K562 treated with DMSO at 1 percent for 24 hours (cell line): ENCODE results near the gene ABCF3. TPM values are rescaled to one million over a fixed set of nuclear protein-coding genes. Genes with fewer than 3 reads are reported as not detected.

Experiments
- total RNA-seq: library from RNA; unstranded; fragments of 300-600 nt; gene quantifications from 2 replicates; pipeline ENCODE4 v1.2.3, GENCODE V29; 2022; ENCODE audit warnings: low read depth; ENCODE audit not compliant: insufficient read depth

ABCF3 gene
- 47.8 and 56.9 TPM in 2 replicates for total RNA-seq

GRCh38 chr3:184186184-184186901 is at the start of gene ABCF3:
Gene ABCF3, plus strand, starts transcription at chr3:184186199. Its CDS starts 9 bp downstream, at chr3:184186208.

GRCh38 chr3:184154885-184155643 is 30.9 kb upstream of the ABCF3 start, which contains the start of gene DVL3:
Gene DVL3, plus strand, starts transcription at chr3:184155377. Its CDS starts 259 bp downstream, at chr3:184155636.

GRCh38 chr3:184174646-184175492 is 11.1 kb upstream of the ABCF3 start, which contains the start of gene AP2M1:
Gene AP2M1, plus strand, starts transcription at chr3:184174855. Its CDS starts 2,139 bp downstream, at chr3:184176994.

GRCh38 chr3:184229394-184230080 is 43.5 kb downstream of the ABCF3 start, which contains the start of gene VWA5B2:
Gene VWA5B2, plus strand, starts transcription at chr3:184229585. Its CDS starts 944 bp downstream, at chr3:184230529.

Other genes with a start within 250 kb of the ABCF3 start
- 23.2 and 24.0 TPM in 2 replicates for gene ABCC5, start 168.3 kb upstream of the ABCF3 start, total RNA-seq
- gene HTR3D, start 154.5 kb upstream of the ABCF3 start, total RNA-seq: not detected in 2 replicates
- gene HTR3C, start 133.2 kb upstream of the ABCF3 start, total RNA-seq: not detected in 2 replicates
- gene HTR3E, start 89.1 kb upstream of the ABCF3 start, total RNA-seq: not detected in 2 replicates
- gene EIF2B5, start 50.8 kb upstream of the ABCF3 start, total RNA-seq: 54.7 and 56.3 TPM in 2 replicates
- gene DVL3, start 30.8 kb upstream of the ABCF3 start, total RNA-seq: 60.4 and 65.5 TPM in 2 replicates
- gene AP2M1, start 11.3 kb upstream of the ABCF3 start, total RNA-seq: 632 and 681 TPM in 2 replicates
- not detected in 2 replicates for gene VWA5B2, start 43.4 kb downstream of the ABCF3 start, total RNA-seq
- gene ALG3, start 62.8 kb downstream of the ABCF3 start, total RNA-seq: 77.9 and 79.5 TPM in 2 replicates
- 10.4 and 14.7 TPM in 2 replicates for gene EEF1AKMT4, start 63.5 kb downstream of the ABCF3 start, total RNA-seq
- gene CAMK2N2, start 75.4 kb downstream of the ABCF3 start, total RNA-seq: 0.43 TPM in 1 of 2 replicates, not detected in the other
- not detected in 2 replicates for gene ECE2, start 89.8 kb downstream of the ABCF3 start, total RNA-seq
- 448 and 463 TPM in 2 replicates for gene PSMD2, start 113.0 kb downstream of the ABCF3 start, total RNA-seq
- 223 and 230 TPM in 2 replicates for gene EIF4G1, start 128.4 kb downstream of the ABCF3 start, total RNA-seq
- gene FAM131A, start 151.4 kb downstream of the ABCF3 start, total RNA-seq: 22.9 and 24.4 TPM in 2 replicates
- 9.1 and 10.1 TPM in 2 replicates for gene CLCN2, start 175.4 kb downstream of the ABCF3 start, total RNA-seq
- gene POLR2H, start 175.5 kb downstream of the ABCF3 start, total RNA-seq: 93.4 and 94.2 TPM in 2 replicates
- 0.78 and 1.3 TPM in 2 replicates for gene THPO, start 192.0 kb downstream of the ABCF3 start, total RNA-seq
- gene CHRD, start 193.9 kb downstream of the ABCF3 start, total RNA-seq: 0.43 and 0.71 TPM in 2 replicates